HG02884 (cell line): ENCODE measurements around the gene PLA2G4D.

Source experiments
- ATAC-seq: cut with Tn5 transposase; IDR thresholded peaks from one replicate; pipeline ENCODE4 v1.9.1; 2021; ENCODE audit warnings: mild to moderate bottlenecking, moderate library complexity; ENCODE audit not compliant: unreplicated experiment

PLA2G4D gene

DNA sequence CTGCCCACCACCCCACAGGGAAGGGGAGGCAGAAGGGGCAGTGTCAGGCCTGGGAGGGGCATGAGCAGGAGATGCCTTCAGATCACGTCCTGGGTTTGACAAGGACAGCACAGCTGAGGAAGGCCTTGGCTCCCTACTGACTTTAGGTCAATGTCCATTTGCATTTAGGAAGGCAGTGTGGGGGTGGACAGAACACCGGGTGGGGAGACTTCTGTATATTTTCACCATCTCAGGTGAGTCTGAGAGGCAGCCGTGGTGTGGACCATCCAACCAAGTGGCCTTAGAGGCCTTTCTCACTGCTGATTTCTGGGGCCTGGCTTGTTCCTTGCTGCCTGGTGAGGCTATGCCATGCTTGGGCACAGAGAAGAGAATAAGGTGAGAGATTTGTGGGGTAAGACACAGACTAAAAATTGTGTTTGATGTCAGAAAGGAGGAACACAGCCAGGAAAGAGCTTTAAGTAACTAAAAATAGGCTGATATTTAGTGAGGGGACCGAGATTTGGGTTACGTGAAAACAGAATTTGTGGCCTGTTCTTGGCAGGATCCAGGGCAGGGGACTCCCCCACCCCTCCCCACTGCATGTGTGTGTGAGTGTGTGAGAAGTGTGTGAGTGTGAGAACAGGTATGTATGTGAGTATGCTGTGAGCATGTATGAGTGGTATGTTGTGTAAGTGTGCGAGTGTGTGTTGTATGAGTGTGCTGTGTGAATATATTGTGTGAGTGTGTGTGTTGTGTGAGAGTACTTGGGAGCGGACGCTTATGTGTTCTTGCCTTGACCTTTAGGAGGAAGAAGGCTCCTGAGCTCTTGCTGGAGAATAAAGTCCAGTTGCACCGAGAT, 61.8 kb downstream of the PLA2G4D start:
- no peak for ATAC-seq

DNA sequence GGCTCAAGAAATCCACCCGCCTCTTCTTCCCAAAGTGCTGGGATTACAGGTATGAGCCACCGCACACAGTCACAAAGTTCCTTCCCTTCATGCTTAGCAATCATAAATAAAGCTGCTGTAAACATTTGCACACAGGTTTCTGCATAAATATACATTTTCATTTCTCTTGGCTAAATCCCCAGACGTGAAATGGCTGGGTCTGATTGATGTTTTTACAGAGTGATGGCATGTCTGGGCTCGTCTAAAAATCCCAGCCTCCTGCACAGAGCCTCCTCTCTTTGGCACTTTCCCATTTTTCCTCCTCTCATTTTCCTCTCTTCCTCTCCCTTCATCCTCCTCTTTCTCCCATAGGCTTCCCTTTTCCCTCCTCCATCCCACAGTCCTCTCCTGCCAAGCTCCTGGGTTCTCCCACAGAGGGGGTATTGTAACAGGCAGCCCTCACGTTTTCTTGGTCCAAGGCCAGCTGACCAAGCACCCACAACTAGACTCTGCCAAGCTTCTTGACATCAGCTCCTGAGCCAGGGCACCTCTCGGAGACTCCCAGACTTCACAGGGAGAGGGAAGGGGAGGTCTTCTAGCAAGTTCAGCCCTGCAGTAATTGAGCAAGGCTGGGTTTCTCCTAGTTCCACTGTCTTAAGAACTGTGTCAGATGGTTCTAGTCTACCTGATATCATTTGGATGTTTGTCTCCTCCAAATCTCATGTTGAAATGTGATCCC, 63.0 kb downstream of the PLA2G4D start:
- no peak for ATAC-seq

DNA sequence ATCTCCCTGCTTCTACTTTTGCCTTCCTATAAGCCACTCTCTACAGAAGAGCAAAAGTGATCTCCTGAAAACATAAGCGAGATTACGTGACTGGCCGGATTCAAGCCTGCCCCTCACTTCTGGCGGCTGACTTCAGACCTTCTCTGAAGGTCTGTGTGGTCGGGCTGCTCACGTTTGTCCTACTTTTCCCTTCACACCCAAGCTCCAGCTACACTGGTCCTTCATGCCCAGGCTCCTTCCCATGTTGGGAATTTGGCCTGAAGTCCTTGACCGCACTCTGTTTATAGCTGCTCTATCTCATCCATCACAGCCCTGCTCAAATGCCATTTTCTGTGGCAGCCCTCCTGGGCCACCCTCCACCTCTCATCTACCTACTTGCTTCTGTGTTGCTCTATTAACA, 66.8 kb downstream of the PLA2G4D start:
- ATAC-seq = no peak

DNA sequence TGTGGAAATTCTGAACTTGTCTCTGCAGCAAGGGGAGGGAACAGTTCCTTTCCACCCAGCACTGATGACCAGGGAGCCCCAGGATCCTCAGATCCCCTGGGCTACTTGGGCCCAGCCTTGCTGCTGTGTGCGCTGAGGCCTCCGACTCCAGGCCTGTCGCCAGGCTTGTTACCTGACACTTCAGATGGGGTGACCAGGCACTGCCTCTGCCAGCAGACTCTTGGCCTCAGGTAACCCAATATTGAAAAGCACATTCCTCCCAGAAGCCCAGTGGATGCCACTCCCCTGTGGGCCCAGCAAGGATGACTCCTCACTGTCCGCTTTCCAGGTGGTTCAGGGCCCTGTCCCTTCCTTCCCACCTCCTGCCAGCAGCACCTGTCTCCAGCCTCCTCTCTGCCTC, 70.1 kb downstream of the PLA2G4D start:
- ATAC-seq = no peak

DNA sequence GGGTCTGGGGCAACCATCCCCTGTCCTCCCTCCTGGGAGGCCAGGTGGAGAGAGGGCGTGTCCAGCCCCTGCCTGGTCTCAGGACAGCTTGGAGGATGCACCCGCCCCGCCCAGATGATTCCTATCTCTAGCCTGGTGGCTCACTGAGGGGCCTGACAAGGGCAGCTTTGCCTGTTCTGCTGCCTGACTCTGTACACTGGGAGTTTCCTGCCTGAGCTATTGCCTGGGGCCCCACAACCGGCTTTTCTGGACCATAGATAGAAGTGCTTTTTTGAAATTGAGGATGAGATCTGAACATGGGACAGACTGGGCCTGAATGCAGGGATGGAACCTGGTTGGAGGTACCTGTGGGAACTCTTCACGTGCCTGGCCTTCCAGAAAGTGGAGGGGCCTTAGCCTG, 72.8 kb downstream of the PLA2G4D start:
- ATAC-seq = no peak

DNA sequence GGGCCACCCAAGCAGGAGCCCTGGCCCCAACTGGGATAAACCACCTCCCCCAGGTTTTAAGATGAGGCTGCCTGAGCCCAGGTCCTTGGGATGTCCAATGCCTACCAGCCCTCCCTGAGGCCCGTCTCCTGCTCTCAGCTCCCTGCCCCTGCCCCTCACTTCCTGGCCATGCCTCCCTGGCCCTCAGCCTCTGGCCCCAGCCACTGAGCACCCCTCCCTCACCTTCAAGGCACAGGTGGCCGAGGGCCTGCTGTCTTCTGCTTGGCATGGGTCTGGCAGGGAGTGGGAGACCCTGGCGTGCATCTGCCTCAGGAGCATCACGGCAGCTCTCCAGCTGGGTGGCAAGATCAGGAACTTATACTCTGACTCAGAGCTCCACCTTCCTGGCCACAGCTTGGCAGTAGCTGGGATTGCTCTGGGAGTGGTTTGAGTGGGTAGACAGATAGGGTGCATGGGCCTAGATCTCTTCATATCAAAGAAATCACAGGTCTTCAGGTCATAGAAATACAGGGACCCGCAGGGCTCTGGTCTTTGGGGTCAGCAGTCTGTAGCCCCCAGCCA, 73.6 kb downstream of the PLA2G4D start, which contains the start of gene PLA2G4E:
Gene PLA2G4E, minus strand, starts transcription at position 330 of the 561 bp plus-strand sequence. Its CDS starts 12 bp downstream, at position 318.
- no peak for ATAC-seq

DNA sequence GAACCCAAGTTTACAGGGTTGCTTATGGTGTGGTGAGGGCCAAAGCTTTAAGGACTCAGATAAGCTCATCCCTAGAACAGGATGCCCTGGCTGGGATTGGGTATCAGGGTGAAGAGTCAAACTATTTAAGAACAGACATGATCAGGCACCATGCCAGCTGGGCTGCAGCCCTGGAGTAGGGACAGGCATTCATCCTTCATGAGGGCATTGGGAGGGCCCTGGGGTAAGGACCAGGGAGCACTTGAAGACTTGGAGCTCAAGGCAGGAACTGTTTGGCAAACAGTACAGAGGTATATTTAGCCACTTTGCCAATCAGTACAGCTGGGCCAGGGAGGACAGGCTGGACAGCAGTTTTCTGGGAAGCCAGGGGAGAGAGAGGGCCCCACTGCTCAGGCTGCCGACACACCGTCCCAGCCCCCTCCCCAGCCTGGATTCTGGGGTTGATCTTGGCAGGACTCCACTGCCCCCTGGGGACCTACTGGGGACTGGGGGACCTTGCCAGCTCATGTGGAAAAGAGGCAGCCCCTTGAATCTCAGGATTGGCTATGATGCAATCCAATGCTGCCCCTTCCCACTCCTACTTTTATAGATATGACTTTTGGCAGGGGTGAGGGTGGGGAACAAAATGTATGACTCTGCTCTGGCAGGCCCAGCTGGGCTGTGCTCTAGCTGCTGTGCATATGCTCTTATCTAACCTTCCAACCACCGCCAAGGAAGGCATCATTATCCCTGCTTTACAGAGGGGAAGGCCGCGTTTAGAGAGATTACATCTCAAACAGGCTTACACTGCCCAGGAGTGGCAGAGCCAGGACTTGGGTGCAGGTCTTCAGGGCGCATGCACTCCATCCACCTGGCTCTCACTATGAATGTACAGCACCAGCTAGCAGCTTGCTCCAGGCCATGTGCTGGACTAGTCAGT, 75.8 kb downstream of the PLA2G4D start:
- no peak for ATAC-seq
